Upper lobe of left lung (tissue), 6 donors: ENCODE data around the gene DNAH1. TPM values are rescaled to one million over a fixed set of nuclear protein-coding genes. Genes with fewer than 3 reads are reported as not detected.

Experiments
- ATAC-seq, 2 donors: fragments of 200-7000 bp; cut with Tn5 transposase; one replicate each; pipeline ENCODE4 v1.9.1; 2022; ENCODE audit warnings: mild to moderate bottlenecking in 2 of 2, moderate library complexity in 2 of 2; ENCODE audit not compliant: low FRiP score in 2 of 2
- DNase-seq, 2 donors: peaks; one replicate each; pipeline ENCODE4 v3.0.0-alpha.2; 2019 to 2020
- H3K27ac ChIP-seq, 4 donors: fragments of 200-600 bp; sonication (generic); one replicate each; pipeline ENCODE4 v1.5.1; 2016 to 2019
- H3K27me3 ChIP-seq, 4 donors: fragments of 200-600 bp; sonication (generic); one replicate each; pipeline ENCODE4 v1.5.1; 2017 to 2019
- H3K36me3 ChIP-seq, 4 donors: fragments of 200-600 bp; sonication (generic); one replicate each; pipeline ENCODE4 v1.5.1; 2016 to 2019
- H3K4me1 ChIP-seq, 4 donors: fragments of 200-600 bp; sonication (generic); one replicate each; pipeline ENCODE4 v1.5.1; 2018 to 2019
- H3K4me3 ChIP-seq, 4 donors: fragments of 200-600 bp; sonication (generic); one replicate each; pipeline ENCODE4 v1.5.1; 2017 to 2019; ENCODE audit warnings: mild to moderate bottlenecking in 2 of 4, moderate library complexity in 1 of 4
- H3K9me3 ChIP-seq, 4 donors: fragments of 200-600 bp; sonication (generic); one replicate each; pipeline ENCODE4 v1.5.1; 2018 to 2019
- EP300 ChIP-seq, 4 donors: sonication (generic); formaldehyde crosslinking; IDR thresholded peaks; one replicate each; pipeline ENCODE4 v1.5.1; 2017; ENCODE audit warnings: antibody characterized with exemption in 4 of 4, control low read depth in 2 of 4
- POLR2A ChIP-seq, 4 donors: fragments of 450-650 bp; IDR thresholded peaks; one replicate each; pipeline ENCODE4 v1.5.1; 2016 to 2017; ENCODE audit warnings: antibody characterized with exemption in 4 of 4, mild to moderate bottlenecking in 2 of 4
- POLR2AphosphoS5 ChIP-seq, 2 donors: sonication (generic); formaldehyde crosslinking; IDR thresholded peaks; one replicate each; pipeline ENCODE4 v1.5.1; 2017; ENCODE audit warnings: antibody characterized with exemption in 2 of 2
- WGBS, 2 donors: methylation state at CpG; one replicate each; pipeline ENCODE4 v1.1.5; 2017 to 2018; 5-methylcytosine and 5-hydroxymethylcytosine counted together
- total RNA-seq, 6 donors: library from RNA; depleted of rRNA in 4 of 6; stranded (reverse); fragments of >200 nt in 4 of 6; gene quantifications; one replicate each; pipeline versions ENCODE4 v1.1.0 to v1.2.1, GENCODE V29; 2016 to 2021
- TF ChIP-seq, protein P1 (sequence below), 6 experiments: fragments of 450-650 bp in 4 of 6; fragments of 200-600 bp in 2 of 6; sonication (generic) in 2 of 6; IDR thresholded peaks; one replicate each; pipeline ENCODE4 v1.5.1; 2016 to 2019; ENCODE audit warnings: antibody characterized with exemption in 6 of 6
- donor health status: DM: no; HTN: no; CAD: no; lungs with moderate emphysema.
- donor health status: DM: no; HTN: yes; CAD: no; lungs with severe emphysema.

Gene DNAH1
- total RNA-seq, 6 donors from 2014 or later, result 10.8 to 67.1 (median 22.4) TPM

DNA sequence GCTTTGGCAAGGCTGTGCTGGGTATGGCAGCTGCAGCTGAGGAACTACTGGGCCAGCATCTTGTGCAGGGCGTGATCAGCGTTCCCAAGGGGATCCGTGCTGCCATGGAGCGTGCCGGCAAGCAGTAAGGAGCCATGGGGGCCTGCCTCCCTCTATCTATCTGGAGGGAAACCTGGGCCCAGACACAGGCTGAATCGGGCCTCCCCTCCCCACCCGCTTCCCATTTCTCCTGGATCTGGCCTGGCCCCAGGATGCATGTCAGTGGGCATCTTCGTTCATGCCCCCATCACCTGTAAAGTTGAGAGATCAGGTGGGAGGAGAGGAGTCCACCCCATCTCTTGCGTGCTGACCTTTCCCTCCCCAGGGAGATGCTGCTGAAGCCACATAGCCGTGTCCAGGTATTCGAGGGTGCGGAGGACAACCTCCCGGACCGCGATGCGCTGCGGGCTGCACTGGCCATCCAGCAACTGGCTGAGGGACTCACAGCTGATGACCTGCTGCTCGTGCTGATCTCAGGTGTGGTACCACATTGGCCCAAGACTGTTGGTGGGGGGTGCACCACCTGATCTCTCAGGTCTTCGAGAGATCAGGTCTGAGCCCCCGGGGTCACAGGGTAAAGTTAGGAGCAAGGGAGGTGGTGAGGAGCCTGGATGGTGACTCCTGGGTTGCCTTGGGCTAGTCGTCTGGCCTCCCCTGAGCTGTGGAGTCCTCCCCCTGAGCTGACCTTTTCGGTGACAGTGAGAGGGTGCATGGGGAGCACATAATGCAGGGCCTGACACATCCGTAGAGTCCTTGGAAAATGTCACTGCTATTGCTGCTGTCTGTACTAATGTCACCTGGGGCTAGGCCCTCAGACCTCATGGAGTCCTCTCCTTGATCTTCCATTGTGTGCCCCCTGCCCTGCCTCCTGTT is 25.3 kb upstream of the DNAH1 start:
- no peak overlapping the region for H3K4me3 ChIP-seq

DNA sequence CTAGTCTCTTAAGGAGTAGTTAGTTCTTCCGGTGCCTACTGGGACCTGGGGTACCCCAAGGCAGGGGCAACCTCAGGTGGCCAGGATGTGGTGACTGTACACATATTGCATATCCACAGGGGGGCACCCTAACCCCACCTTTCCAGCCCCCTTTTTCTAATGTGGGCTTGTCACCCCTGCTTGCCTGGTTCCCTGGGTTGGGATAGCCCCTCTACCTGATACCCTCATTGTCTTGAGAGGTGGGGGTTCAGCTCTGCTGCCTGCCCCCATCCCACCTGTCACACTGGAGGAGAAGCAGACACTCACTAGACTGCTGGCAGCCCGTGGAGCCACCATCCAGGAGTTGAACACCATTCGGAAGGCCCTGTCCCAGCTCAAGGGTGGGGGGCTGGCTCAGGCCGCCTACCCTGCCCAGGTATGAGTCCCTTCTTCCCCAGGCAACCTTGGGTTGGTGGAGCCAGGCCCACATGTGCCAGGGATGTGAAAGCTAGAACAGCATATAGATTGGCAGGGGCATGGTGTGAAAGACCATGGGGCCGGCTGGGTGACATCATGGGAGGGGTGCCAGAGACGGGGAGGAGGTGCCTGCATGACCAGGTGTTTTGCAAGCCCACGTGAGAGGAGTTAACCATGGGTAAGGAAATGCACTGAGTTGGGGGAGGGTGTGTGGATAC is 24.5 kb upstream of the DNAH1 start:
- peaks cover 11 to 18% (median 12%) of the 10 kb centered on the region in 4 donors for H3K4me1 ChIP-seq
- no peak overlapping the region for H3K4me3 ChIP-seq
- H3K36me3 ChIP-seq, result peaks cover 0 to 39% (median 19%) of the 10 kb centered on the region in 4 donors
- TF ChIP-seq EP300 (IDR thresholded peaks at IDR 0.05), result no peak
- TF ChIP-seq, protein P1, sequence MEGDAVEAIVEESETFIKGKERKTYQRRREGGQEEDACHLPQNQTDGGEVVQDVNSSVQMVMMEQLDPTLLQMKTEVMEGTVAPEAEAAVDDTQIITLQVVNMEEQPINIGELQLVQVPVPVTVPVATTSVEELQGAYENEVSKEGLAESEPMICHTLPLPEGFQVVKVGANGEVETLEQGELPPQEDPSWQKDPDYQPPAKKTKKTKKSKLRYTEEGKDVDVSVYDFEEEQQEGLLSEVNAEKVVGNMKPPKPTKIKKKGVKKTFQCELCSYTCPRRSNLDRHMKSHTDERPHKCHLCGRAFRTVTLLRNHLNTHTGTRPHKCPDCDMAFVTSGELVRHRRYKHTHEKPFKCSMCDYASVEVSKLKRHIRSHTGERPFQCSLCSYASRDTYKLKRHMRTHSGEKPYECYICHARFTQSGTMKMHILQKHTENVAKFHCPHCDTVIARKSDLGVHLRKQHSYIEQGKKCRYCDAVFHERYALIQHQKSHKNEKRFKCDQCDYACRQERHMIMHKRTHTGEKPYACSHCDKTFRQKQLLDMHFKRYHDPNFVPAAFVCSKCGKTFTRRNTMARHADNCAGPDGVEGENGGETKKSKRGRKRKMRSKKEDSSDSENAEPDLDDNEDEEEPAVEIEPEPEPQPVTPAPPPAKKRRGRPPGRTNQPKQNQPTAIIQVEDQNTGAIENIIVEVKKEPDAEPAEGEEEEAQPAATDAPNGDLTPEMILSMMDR (IDR thresholded peaks at IDR 0.05), result peak in 5 of 6 experiments; percentile 29 to 44 (median 35)
- no peak overlapping the region for H3K27ac ChIP-seq
- DNase-seq (no peak), ATAC-seq (no peak)
- 69 to 81% methylated on average over 5 to 7 of the region's 7 CpGs for WGBS, 2 donors
- no peaks in the 10 kb centered on the region for H3K27me3 ChIP-seq
- H3K9me3 ChIP-seq, result no peaks in the 10 kb centered on the region

More for the DNA sequence above, 25.3 kb upstream of the DNAH1 start:
- Histone ChIP-seq H3K9me3 (no peaks in the 10 kb centered on the region), H3K36me3 (peaks cover 0 to 39% (median 19%) of the 10 kb centered on the region in 4 donors), H3K27me3 (no peaks in the 10 kb centered on the region), H3K4me1 (peaks cover 11 to 23% (median 15%) of the 10 kb centered on the region in 4 donors), H3K27ac (no peak overlapping the region)
- TF ChIP-seq POLR2A (IDR thresholded peaks at IDR 0.05) (no peak), EP300 (IDR thresholded peaks at IDR 0.05) (no peak), POLR2AphosphoS5 (IDR thresholded peaks at IDR 0.05) (no peak)
- TF ChIP-seq, protein P1 (IDR thresholded peaks at IDR 0.05), result no peak
- WGBS, 2 donors, result 90 to 94% methylated on average over 16 of the region's 23 CpGs
- ATAC-seq (no peak), DNase-seq (peak in 1 of 2 donors; percentile 74)

DNA sequence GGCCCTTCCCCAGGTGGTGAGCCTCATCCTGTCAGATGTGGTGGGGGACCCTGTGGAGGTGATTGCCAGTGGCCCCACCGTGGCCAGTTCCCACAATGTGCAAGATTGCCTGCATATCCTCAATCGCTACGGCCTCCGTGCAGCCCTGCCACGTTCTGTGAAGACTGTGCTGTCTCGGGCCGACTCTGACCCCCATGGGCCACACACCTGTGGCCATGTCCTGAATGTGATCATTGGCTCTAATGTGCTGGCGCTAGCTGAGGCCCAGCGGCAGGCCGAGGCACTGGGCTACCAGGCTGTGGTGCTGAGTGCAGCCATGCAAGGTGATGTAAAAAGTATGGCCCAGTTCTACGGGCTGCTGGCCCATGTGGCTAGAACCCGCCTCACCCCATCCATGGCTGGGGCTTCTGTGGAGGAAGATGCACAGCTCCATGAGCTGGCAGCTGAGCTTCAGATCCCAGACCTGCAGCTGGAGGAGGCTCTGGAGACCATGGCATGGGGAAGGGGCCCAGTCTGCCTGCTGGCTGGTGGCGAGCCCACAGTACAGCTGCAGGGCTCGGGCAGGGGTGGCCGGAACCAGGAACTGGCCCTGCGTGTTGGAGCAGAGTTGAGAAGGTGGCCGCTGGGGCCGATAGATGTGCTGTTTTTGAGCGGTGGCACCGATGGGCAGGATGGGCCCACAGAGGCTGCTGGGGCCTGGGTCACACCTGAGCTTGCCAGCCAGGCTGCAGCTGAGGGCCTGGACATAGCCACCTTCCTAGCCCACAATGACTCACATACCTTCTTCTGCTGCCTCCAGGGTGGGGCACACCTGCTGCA is 23.7 kb upstream of the DNAH1 start:
- Histone ChIP-seq H3K9me3 (no peaks in the 10 kb centered on the region), H3K27me3 (no peaks in the 10 kb centered on the region), H3K4me3 (no peak overlapping the region), H3K4me1 (peaks cover 5 to 11% (median 6%) of the 10 kb centered on the region in 4 donors), H3K36me3 (peaks cover 0 to 39% (median 22%) of the 10 kb centered on the region in 4 donors), H3K27ac (no peak overlapping the region)
- TF ChIP-seq POLR2A (IDR thresholded peaks at IDR 0.05) (no peak), EP300 (IDR thresholded peaks at IDR 0.05) (no peak), POLR2AphosphoS5 (IDR thresholded peaks at IDR 0.05) (no peak)
- TF ChIP-seq, protein P1 (IDR thresholded peaks at IDR 0.05), result no peak
- ATAC-seq (no peak), DNase-seq (peak in 1 of 2 donors; percentile 71)
- 90 to 95% methylated on average over 9 to 20 of the region's 20 CpGs for WGBS, 2 donors

DNA sequence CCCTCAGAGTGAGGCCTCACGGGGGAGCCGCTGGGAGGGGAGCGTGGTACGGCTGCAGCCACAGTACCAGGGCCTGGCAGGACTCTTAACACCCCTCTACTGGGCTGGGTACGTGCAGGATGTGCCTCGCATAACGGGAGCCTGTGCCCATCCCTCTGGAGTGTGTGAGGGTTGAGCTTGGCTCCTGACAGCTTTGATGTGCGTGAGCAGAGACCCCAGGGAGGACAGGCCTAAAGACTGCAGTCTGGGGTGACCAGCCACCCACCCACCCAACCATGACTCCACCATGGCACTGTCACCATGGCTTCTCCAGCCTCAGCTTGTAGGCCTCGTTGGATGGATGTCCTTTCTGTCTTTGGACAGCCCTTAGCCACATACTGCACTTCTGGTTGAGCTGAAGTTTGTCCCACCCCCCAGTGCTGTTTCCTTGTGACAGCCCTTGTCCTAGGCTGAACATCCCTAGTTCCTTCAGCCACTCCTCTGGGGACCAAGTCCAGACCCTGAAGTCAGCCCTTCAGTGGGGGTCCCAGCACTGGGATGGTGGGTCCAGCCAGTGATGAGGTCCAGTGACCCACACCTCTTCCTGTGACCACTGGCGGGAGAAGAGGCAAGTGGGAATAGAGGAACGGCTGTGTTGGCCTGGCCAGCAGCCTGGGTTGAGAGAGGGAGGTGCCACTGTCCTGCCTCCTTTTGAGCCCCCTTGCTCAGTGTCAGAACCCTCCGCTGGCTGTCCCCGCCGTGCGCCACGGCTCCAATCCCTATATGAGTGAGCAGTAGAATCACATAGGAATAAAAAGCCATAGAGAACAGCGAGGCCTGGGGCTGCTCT is 22.4 kb upstream of the DNAH1 start:
- Histone ChIP-seq H3K27ac (no peak overlapping the region), H3K27me3 (no peaks in the 10 kb centered on the region), H3K36me3 (peaks cover 0 to 39% (median 22%) of the 10 kb centered on the region in 4 donors), H3K4me3 (no peak overlapping the region), H3K9me3 (no peaks in the 10 kb centered on the region), H3K4me1 (peaks cover 2 to 12% (median 8%) of the 10 kb centered on the region in 4 donors)
- WGBS, 2 donors, result 81 to 92% methylated on average over 13 to 16 of the region's 17 CpGs
- ATAC-seq (no peak), DNase-seq (no peak)
- TF ChIP-seq POLR2AphosphoS5 (IDR thresholded peaks at IDR 0.05), result no peak
